ENCODE results near the gene SLC11A2.
A peak's percentile ranks its signal among the peaks of the same experiment; 100 is the strongest.
"Not testable (repeated sequence)": the region's sequence is repeated elsewhere in the genome, so short reads cannot be mapped to it uniquely, and the experiment has no call there.

The SLC11A2 gene

DNA sequence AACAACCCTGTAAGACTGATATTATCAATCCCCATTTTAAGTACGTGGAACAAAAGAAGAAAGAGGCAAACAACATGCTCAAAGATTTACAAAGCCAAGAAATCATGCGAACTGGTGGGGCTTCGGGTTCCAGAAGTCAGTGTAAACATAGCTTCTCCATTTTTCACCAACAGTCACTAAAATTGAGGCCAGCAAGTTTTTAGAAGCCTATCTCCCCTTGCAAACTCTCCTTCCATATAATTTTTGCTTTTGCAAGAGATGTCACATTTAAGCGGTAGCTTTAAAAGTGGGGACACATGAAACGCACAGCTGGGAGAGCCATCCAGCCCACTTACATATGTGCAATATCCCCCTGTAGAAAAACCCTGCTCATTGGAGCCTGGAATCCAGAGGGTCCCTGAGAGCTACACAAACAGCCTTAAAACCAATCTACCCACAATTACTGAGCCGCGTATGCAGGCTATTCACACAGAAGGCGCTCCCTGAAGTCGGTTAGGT, 797 bp downstream of the SLC11A2 start:
- peak; percentile 4 for DNase-seq

- no peak for DNase-seq
These were observed 2.4 kb downstream of the SLC11A2 start for GRCh38 chr12:51023625-51024382.

GRCh38 chr12:51021694-51022093, 4.5 kb downstream of the SLC11A2 start:
- no peak for DNase-seq

- no peak for DNase-seq
These were observed 5.6 kb downstream of the SLC11A2 start for GRCh38 chr12:51020448-51021182.

- no peak for DNase-seq
These were observed 6.3 kb downstream of the SLC11A2 start for GRCh38 chr12:51019927-51020326.

GRCh38 chr12:51018956-51019355, 7.2 kb downstream of the SLC11A2 start:
- no peak for DNase-seq

GRCh38 chr12:51017452-51017851, 8.7 kb downstream of the SLC11A2 start:
- DNase-seq = no peak

- not testable (repeated sequence) for DNase-seq
These were observed 11.7 kb downstream of the SLC11A2 start for GRCh38 chr12:51014467-51014866.

DNA sequence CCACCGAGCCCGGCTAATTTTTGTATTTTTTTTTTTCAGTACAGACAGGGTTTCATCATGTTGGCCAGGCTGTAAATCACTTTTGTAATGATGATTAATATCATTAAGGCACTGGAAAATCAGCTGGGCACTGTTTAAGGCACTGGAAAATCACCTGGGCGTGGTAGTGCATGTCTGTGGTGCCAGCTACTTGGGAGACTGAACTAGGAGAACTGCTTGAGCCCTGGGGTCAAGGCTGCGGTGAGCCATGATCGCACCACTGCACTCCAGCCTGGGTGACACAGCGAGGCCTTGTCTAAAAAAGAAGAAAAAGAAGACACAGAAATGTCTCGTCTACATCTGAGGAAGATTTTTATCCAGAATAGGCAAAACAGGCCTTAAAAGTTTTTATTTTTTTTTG, 12.7 kb downstream of the SLC11A2 start:
- no peak for DNase-seq

- DNase-seq = no peak
These were observed 13.5 kb downstream of the SLC11A2 start for GRCh38 chr12:51012570-51013236.

DNA sequence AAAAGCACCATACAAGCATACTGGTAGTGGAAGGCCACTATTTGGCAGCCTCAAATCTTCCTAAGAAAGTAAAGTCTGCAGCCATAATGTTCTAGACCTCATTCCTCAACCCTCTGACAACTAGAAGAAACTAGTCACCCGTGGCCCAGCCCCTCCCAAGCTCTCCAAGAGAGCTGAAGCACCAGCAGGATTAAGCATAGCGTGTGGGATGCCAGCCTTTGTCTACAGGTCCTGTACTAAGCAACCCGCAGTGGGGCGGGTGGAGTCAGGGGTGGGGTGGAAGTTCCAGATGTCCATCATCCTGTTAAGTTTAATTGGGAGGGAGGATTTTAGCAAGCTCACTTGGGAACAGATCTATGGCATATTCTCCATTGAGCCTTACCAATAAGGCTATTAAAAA, 14.2 kb downstream of the SLC11A2 start:
- DNase-seq = no peak

DNA sequence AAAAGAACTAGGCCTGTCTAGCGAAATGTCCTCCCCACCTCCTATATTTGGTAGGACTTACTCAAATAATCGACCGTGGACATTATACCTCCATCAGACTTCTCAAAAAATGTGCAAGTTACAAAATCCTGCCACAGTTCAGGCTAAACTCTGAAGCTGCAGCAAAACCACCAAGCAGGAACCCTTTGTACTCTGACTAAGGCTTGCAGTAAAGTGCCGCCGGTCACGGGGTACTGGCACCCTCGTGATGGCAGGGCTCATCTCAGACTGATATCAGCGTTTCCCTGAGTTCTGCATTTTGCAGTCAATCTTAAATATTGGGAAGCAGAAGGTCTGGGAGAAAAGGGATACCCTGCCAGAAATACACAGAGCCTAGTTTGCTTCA, 17.1 kb downstream of the SLC11A2 start:
- DNase-seq = no peak

GRCh38 chr12:51008329-51009055, 17.7 kb downstream of the SLC11A2 start:
- DNase-seq = no peak

DNA sequence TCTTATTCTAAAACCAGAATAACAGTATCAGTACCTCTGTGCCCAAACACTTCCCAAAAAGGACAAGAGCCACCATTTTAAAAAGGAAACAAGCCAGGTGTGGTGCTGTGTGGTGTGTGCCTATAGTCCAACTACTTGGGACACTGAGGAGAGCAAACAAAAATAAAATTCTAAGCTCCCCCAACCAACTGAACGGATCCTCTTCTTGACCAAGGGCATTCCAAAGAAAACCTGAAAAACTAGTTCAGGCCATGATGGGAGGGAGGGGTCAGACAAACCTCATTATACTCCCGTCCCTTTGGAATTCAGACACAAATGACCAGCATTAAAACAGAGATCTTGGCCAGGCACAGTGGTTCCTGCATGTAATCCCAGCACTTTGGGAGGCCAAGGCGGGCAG, 20.5 kb downstream of the SLC11A2 start:
- DNase-seq = no peak

GRCh38 chr12:51005030-51005429, 21.2 kb downstream of the SLC11A2 start:
- no peak for DNase-seq

DNA sequence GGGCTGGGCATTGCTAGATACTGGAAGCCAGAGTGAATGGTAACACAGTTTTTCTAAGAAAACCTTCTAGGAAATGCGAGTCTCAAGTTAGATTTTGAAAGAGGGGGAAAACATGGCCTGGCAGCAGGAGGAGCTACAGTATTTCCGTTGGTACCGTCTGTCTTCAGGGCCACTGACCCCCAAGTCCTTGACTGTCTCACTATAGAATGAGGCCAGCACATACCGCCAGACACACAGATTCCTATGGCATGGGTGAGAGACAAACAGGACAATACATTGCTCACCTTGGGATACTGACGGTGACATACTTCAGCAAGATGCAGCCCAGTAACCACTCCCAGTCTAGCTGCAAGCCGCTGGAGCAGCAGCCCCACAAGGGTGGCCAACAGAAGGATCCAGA, 21.7 kb downstream of the SLC11A2 start:
- DNase-seq = no peak

DNA sequence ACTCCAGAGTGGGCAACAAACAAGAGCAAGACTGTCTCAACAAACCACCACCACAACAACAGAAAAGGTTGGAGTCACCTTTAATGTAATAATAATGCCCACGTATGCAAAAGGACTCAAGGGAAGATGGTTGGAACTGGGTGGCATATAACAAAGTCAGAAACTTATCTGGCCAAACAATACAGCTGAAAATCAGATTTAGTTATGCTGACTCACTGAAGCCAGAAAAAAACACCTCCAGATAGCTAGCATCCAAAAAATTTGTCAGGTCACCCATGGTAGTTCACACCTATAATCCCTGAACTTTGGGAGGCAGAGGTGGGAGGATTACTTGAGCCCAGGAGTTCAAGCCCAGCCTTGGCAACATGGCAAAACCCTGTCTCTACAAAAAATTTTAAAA, 24.4 kb downstream of the SLC11A2 start:
- DNase-seq = no peak

- peak; percentile 65 for DNase-seq
These were observed 25.9 kb downstream of the SLC11A2 start for GRCh38 chr12:51000245-51000644.

GRCh38 chr12:50999093-50999492, 27.1 kb downstream of the SLC11A2 start:
- no peak for DNase-seq

DNA sequence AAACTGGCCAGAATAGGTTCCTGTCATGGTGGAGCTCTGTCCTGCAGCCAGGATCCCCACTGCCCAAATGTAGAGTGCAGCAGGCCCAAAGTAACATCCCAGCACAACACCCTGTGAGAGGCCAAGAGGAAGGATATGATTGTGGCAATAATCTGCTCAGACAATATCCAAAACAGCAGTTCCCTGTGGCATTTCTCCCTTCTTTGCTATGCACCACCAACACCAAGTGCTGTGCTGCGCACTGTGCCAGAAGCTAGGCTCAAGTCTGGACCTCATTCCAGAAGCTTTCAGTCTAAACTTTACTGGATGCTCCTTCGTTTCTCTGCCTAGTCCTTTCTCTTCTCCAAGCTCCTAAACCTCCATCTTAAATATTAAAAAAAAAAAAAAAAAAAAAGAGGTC, 33.4 kb downstream of the SLC11A2 start:
- DNase-seq = peak; percentile 5

- DNase-seq = no peak
These were observed 34.9 kb downstream of the SLC11A2 start for GRCh38 chr12:50991291-50991690.

DNA sequence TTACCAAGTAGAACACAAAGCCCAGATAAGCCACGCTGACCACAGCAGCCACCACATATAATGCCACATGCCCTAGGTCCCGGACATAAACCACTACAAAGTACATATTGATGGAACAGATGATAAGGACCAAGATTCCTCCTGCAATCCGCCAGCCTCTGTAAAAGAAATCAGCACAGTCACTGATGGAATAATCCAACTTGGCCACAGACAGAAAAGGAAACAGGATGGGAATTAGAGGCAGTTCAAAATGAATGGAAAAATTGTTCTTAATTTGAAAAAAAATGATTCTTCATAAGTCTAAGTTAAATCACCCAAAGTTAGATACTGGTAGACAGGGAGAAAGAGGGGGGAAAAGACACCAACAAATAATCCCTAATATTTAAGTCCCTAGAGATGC, 35.4 kb downstream of the SLC11A2 start:
- DNase-seq = no peak

- no peak for DNase-seq
These were observed 35.9 kb downstream of the SLC11A2 start for GRCh38 chr12:50990147-50990727.
